GM12891 (cell line): ENCODE results near the gene RHOT1.
"Not testable (repeated sequence)": the region's sequence is repeated elsewhere in the genome, so short reads cannot be mapped to it uniquely, and the experiment has no call there.

Source experiments
- DNase-seq: peaks from one replicate; pipeline ENCODE4 v3.0.0; 2011; ENCODE audit warnings: low spot score; ENCODE audit not compliant: insufficient read length
- FAIRE-seq: peaks from 2 replicates; lab custom pipeline; 2011; peaks lifted over from hg19 to GRCh38; lab: Jason Lieb, UNC
- PAX5 ChIP-seq: IDR thresholded peaks from 2 replicates; pipeline ENCODE4 v1.6.1; 2011; ENCODE audit warnings: low read length, moderate library complexity, mild to moderate bottlenecking; ENCODE audit not compliant: insufficient read depth, severe bottlenecking
- POLR2A ChIP-seq: IDR thresholded peaks from 2 replicates; pipeline ENCODE4 v1.6.1; 2011; ENCODE audit warnings: low read depth, low read length, control low read depth
- POLR2AphosphoS5 ChIP-seq: IDR thresholded peaks from 2 replicates; pipeline ENCODE4 v1.6.1; 2011; ENCODE audit warnings: low read depth, low read length, control low read depth
- POU2F2 ChIP-seq: IDR thresholded peaks from 2 replicates; pipeline ENCODE4 v1.6.1; 2011; ENCODE audit warnings: low read depth, mild to moderate bottlenecking, control low read depth, low read length, moderate library complexity
- SPI1 ChIP-seq: IDR thresholded peaks from 2 replicates; pipeline ENCODE4 v1.6.1; 2011; ENCODE audit warnings: low read depth, low read length, control low read depth
- TAF1 ChIP-seq: IDR thresholded peaks from 2 replicates; pipeline ENCODE4 v1.6.1; 2011; ENCODE audit warnings: low read depth, low read length, control low read depth

The RHOT1 gene

DNA sequence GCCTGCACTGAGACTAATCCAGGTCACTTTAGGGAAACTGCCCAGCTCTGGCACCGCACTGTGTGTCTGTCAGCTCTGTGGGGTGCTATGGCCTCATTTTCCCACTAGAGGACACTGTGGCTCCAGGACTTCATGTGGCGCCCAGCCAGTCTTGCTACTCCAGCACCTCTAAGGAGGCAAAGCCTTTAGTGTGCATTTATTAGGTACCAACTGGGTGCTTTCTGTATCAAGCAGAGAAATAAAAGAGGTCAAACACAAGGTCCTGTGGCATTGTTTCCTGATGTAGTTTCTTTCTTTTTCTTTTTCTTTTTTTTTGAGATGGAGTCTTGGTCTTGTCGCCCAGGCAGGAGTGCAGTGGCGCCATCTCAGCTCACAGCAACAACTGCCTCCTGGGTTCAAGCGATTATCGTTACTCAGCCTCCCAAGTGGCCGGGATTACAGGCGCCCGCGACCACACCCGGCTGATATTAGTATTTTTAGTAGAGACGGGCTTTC is 110.9 kb downstream of the RHOT1 start:
- FAIRE-seq: peak; percentile 94
- no peak for TF ChIP-seq TAF1
- TF ChIP-seq POLR2AphosphoS5: no peak
- no peak for TF ChIP-seq POU2F2
- no peak for TF ChIP-seq POLR2A
- no peak for TF ChIP-seq PAX5
- no peak for TF ChIP-seq SPI1
- peak; percentile 68 for DNase-seq

DNA sequence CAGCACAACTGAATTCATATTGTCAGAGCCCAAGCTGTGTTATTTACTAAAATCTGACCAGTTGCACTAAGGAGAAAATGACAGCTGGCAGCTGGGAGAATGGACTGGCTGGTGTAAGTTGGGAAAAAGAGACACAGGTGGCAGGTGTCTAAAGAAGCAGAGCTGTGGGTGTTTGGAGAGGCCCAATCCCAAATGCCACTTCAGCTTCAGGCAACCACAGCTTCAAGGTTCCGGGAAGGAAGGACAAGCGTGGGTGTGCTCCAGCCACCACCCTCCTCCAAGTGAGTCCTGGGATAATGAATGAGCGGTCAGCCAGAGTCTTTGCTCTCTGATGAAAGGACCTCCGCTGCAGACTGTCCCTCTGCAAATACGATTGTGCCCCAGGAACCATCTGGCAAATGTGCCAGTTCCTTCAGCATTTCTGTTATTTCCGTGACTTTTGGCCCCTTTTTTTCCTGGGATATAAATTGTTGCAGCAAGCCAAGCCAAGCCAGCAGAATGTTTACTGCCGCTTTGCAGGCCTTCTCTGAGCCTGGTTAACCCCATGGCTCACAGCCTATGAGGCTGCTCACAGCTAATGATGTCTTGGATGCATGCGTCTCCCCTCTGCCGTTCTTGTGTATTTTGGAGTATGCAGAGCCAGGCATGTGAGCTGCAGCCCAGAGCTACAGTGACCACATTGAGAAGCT is 113.9 kb downstream of the RHOT1 start:
- DNase-seq: no peak

DNA sequence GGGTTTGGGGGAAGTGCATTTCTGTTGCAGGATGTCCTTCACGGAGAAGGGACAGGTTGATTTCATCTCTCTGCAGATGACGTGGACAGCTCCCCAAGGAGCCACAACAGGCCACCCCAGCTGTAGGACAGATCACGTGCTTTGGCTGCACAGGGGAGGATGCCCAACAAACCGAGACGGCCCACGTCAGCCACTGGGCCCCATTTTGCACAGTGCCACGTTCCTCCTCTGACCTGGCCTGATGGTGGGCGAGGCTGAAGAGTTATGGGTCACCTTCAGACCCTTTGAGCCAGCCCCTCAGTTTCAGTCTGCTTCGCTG is 114.4 kb downstream of the RHOT1 start:
- DNase-seq (no peak), FAIRE-seq (no peak)
- TF ChIP-seq TAF1 (no peak), SPI1 (no peak), PAX5 (no peak), POLR2AphosphoS5 (no peak), POLR2A (no peak), POU2F2 (no peak)

More for the DNA sequence above, 113.9 kb downstream of the RHOT1 start:
- TF ChIP-seq TAF1: no peak
- no peak for TF ChIP-seq POU2F2
- TF ChIP-seq POLR2A: no peak
- no peak for TF ChIP-seq SPI1
- TF ChIP-seq POLR2AphosphoS5: no peak
- TF ChIP-seq PAX5: no peak
- no peak for FAIRE-seq

DNA sequence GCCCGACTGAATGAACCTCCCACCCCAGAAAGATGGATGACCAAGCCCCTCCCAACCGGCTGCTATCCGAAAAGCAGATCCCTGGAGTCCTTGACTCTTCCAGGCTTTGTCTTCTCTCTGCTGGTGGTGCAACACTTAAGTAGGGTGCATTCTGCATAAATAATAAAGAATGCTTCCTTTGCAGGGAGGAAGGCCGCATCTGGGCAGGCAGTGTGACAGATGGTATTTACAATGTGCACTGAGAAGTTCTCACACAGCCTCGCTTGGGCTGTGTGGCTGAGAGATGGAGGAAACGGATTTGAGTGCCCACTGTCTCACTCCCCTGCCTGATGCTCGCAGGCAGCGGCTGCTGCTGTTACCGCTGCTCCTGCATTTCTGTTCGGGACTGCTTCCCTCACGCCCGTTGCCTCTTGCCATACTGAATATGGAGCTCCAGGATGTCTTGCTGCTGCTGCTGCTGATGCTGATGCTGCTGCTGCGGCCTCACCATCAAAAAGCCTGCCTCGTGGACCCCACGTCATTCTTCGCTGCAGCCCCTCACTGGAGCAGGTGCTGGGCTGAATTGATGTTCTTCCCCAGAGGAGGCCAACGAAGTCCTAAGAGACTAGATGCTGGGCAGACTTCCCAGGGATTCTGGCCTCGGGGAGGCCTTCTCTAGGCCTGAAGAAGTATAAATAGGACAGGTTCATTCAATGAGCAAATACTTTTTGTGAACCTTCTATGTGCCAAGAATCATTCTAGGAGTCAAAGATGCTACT is 116.3 kb downstream of the RHOT1 start:
- no peak for FAIRE-seq
- no peak for DNase-seq
- TF ChIP-seq PAX5 (no peak), POU2F2 (no peak), SPI1 (no peak), TAF1 (no peak), POLR2AphosphoS5 (no peak), POLR2A (no peak)

DNA sequence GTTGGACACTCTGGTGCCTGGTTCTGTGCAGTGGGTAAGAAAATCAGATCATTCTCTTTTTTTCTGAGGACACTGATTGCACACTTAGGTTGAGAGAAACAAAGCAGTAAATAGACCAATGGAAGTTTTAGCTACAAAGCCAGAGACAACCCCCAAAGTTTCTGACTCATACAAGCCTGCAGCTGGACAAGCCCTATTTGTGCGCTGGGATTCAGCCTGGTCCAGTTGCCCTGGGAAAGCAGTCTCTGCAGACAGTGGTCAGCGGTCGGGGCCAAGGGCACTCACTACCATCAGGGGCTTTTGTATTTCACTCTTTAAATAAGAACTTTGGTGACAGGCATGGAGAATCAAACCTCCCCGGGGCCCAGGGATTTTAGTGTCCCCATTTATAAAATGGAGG is 117.3 kb downstream of the RHOT1 start:
- DNase-seq (no peak), FAIRE-seq (no peak)
- TF ChIP-seq SPI1 (no peak), POLR2AphosphoS5 (no peak), POU2F2 (no peak), PAX5 (no peak), POLR2A (no peak), TAF1 (no peak)

DNA sequence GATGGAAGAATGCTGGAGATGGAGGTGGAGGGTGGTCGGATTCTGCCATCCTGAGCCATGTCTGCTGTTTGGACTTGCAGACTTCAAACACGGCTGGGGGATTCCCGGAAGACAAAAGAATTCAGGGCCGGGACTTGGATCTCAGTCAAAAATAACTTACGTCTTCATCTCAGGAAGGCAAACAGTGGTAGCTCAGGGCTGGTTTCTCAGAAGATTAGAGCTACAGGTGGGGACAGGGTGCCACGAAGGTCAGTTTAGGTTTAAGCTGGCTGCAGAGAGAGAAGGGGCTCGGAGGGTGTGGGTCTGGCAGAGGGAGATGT is 119.1 kb downstream of the RHOT1 start:
- FAIRE-seq (no peak), DNase-seq (no peak)
- no peak for TF ChIP-seq POLR2A

DNA sequence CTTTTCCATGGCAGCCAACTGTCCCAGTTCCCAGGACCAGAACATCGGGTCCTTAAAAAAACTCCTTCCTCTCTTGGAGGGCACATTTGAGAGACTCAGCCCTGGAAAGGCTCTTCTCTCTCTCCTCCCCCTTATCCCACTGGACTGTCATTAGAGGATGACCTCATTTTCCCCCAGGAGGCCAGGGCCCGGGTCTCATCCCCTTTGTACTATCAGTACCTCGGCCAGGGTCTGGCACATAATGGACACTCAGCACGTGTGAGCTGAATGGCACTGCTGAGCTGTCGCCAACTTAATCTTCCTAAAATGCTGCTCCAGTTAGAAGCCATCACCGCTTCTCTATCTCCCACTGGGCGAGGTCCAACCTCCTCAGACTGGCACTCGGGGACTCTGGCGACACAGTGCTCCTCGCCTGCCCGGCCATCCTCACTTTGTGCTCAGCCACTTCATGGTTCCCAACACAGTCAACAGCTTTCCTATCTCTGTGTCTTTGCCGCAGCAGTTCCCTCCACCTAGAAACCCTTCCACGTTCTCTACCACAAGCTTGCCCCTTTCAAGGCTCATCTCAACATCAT is 119.7 kb downstream of the RHOT1 start:
- DNase-seq (no peak), FAIRE-seq (no peak)
- TF ChIP-seq PAX5 (no peak), POLR2A (no peak), POLR2AphosphoS5 (no peak), TAF1 (no peak), SPI1 (no peak), POU2F2 (no peak)

DNA sequence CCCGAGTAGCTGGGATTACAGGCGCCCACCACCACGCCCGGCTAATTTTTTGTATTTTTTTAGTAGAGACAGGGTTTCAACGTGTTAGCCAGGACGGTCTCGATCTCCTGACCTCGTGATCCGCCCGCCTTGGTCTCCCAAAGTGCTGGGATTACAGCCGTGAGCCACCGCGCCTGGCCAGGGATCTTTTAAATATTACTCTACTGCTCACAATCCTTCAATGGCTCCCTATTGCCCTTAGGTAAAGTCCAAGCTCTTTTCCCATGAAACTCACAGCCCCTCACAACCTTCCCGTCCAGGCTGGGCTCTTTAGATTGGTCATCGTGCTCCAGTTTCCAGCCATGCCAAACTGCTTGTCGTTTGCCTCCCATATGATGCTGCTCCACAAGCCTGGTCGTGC is 121.2 kb downstream of the RHOT1 start:
- not testable (repeated sequence) for DNase-seq

DNA sequence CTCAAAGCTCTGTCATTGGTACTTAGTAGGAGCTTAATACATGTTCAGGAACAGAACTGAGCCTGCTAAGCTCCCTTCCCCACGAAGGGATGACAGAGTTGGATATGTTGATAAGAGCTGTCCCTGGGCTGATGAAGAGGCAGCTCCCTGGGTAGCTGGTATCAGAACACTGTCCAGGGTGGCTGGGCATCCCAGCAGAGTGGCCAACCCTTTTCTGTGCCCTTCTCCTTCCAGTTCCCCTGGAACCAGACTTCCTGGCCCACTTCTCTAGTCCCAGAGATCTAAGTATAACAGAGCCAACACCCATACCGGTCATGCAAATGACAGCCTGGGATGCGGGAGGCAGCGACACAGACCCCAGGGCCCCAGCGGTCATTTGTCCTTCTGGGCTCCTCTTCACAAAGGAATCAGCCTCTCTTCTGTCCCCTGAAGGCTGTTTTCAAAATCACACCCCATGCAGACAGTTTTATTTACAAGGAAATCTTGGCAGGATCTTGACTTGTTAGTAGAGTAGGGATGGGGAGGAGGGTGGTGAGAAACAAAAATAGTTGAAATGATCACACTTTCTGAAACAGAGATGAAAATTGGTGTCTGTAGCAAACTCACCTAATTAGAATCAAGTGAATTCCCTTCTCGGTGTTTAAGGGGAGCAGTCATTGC is 122.0 kb downstream of the RHOT1 start:
- FAIRE-seq (no peak), DNase-seq (no peak)
- TF ChIP-seq PAX5 (no peak), POLR2A (no peak), POLR2AphosphoS5 (no peak), SPI1 (no peak), POU2F2 (no peak), TAF1 (no peak)

More for the DNA sequence above, 121.2 kb downstream of the RHOT1 start:
- FAIRE-seq: not testable (repeated sequence)
